SJSA1 (cell line): ENCODE data around the gene CGNL1. TPM values are rescaled to one million over a fixed set of nuclear protein-coding genes. Genes with fewer than 3 reads are reported as not detected.

Experiments
- DNase-seq, 2 experiments: peaks; one replicate each; pipeline ENCODE4 v3.0.0-alpha.2; 2015 to 2020; ENCODE audit warnings: low spot score in 2 of 2, low read depth in 1 of 2
- H3K27ac ChIP-seq: fragments of 250-450 bp; sonication (Bioruptor Pico); 2 replicates; pipeline ENCODE4 v1.5.1; 2020; ENCODE audit warnings: mild to moderate bottlenecking, moderate library complexity
- H3K27me3 ChIP-seq: fragments of 250-450 bp; sonication (Bioruptor Pico); replicated peaks from 2 replicates; pipeline ENCODE4 v1.5.1; 2020; ENCODE audit warnings: mild to moderate bottlenecking, moderate library complexity
- H3K36me3 ChIP-seq: fragments of 250-450 bp; sonication (Bioruptor Pico); 2 replicates; pipeline ENCODE4 v1.5.1; 2020; ENCODE audit warnings: mild to moderate bottlenecking
- H3K4me1 ChIP-seq: fragments of 250-450 bp; sonication (Bioruptor Pico); replicated peaks from 2 replicates; pipeline ENCODE4 v1.6.1; 2021; ENCODE audit warnings: mild to moderate bottlenecking
- H3K4me3 ChIP-seq: fragments of 250-450 bp; sonication (Bioruptor Pico); 2 replicates; pipeline ENCODE4 v1.5.1; 2020; ENCODE audit warnings: mild to moderate bottlenecking
- H3K9me3 ChIP-seq: fragments of 250-450 bp; sonication (Bioruptor Pico); replicated peaks from 2 replicates; pipeline ENCODE4 v1.5.1; 2020; ENCODE audit warnings: mild to moderate bottlenecking
- total RNA-seq: library from RNA; depleted of rRNA; stranded (reverse); fragments of >200 nt; shearing (Covaris generic); gene quantifications from 2 replicates; pipeline ENCODE4 v1.2.3, GENCODE V29; 2014

The CGNL1 gene
- total RNA-seq, 1 experiment from 2014 or later: 3.8 TPM

GRCh38 chr15:57403566-57404325 lies 27.4 kb downstream of the CGNL1 start:
- no peak for DNase-seq
- Histone ChIP-seq H3K27ac (no peak overlapping the region), H3K27me3 (no peaks in the 10 kb centered on the region)

DNA sequence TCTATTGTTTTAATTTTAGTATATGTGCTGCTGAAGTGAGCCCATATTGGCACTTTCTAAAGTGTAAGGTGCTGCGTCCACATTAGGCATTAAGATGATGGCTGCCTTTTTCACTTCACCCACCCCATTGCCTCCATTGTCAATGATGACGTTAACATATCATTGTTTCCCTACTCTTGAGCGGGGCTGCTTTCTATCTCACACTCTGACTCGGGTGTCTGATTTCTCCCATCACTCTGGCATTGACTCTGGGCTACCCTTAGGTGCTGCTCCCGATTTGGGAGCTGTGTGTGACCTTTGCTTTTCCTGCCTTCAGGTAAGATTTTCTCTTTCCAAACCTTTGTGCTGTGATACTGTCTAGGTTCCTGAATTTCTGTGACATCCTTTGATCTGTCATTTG lies 28.8 kb downstream of the CGNL1 start:
- DNase-seq: no peak
- H3K4me1 ChIP-seq: peaks cover 12% of the 10 kb centered on the region

More at GRCh38 chr15:57403566-57404325, 27.4 kb downstream of the CGNL1 start:
- Histone ChIP-seq H3K36me3 (no peaks in the 10 kb centered on the region), H3K4me1 (peaks cover 12% of the 10 kb centered on the region), H3K4me3 (no peak overlapping the region), H3K9me3 (no peaks in the 10 kb centered on the region)

DNA sequence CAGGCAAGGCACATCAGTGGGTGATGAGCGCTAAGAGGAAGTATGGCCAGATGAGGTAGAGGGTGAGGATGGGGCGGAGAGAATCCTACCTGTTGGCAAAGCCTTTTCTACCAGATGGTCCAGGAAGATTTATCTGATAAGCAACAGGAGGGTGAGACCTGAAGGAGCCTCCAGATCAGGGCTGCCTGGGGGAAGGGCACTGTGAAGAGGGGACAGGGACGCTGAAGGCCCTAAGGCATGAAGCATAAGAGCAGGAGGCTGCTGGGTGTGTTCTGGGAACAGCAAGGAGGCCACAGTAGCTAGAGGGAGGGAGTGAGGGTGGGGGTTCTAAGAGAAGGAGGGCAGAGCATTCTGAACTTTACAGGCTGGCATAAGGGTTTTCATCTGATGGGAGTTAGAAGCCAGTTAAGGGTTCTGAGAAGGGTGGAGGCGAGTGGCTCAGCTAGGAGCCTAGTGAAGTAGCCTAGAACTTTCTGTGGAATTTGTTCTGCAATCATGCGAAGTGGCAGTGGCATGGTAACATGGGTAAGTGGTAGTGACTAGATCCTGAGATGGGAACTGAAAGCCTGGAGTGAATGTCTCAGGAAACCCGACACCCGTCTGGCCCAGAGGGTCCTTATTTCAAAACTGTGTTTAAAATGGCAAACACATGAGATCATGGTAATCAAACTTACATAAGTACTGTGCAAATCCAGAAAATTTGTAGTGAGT lies 29.9 kb downstream of the CGNL1 start:
- Histone ChIP-seq H3K9me3 (no peaks in the 10 kb centered on the region), H3K36me3 (no peaks in the 10 kb centered on the region), H3K27me3 (no peaks in the 10 kb centered on the region), H3K4me3 (no peak overlapping the region), H3K4me1 (peaks cover 12% of the 10 kb centered on the region), H3K27ac (no peak overlapping the region)
- no peak for DNase-seq

More for the DNA sequence above, 28.8 kb downstream of the CGNL1 start:
- Histone ChIP-seq H3K27me3 (no peaks in the 10 kb centered on the region), H3K27ac (no peak overlapping the region), H3K9me3 (no peaks in the 10 kb centered on the region), H3K36me3 (no peaks in the 10 kb centered on the region), H3K4me3 (no peak overlapping the region)

DNA sequence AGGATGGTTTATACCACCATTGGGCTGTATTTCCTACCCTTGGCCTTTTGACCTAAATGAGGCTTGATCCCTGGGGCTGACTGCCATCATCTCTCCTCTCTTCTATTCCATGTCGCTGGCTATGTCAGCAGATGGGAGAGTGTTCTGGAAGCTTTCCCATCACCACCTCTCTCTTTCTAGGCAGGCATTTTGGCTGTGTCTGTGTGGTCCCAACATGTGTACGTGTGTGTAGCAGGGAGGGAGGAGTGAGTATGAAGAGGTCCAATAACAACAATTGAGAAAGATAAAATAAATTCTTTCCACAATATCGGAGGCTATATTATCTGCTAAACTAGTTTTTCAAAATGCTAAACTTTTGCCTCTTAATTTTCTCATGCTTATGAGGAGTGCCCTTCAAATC lies 34.1 kb downstream of the CGNL1 start:
- Histone ChIP-seq H3K9me3 (no peaks in the 10 kb centered on the region), H3K4me3 (no peak overlapping the region), H3K27me3 (no peaks in the 10 kb centered on the region), H3K36me3 (no peaks in the 10 kb centered on the region), H3K27ac (no peak overlapping the region), H3K4me1 (peaks cover 13% of the 10 kb centered on the region)
- no peak for DNase-seq

- H3K36me3 ChIP-seq: no peaks in the 10 kb centered on the region
- H3K27me3 ChIP-seq: no peaks in the 10 kb centered on the region
- H3K4me3 ChIP-seq: no peak overlapping the region
- peak in 1 of 2 experiments; percentile 45 for DNase-seq
- no peak overlapping the region for H3K27ac ChIP-seq
- no peaks in the 10 kb centered on the region for H3K9me3 ChIP-seq
- H3K4me1 ChIP-seq: peaks cover 13% of the 10 kb centered on the region
Observed at GRCh38 chr15:57411945-57412768, 35.9 kb downstream of the CGNL1 start.

DNA sequence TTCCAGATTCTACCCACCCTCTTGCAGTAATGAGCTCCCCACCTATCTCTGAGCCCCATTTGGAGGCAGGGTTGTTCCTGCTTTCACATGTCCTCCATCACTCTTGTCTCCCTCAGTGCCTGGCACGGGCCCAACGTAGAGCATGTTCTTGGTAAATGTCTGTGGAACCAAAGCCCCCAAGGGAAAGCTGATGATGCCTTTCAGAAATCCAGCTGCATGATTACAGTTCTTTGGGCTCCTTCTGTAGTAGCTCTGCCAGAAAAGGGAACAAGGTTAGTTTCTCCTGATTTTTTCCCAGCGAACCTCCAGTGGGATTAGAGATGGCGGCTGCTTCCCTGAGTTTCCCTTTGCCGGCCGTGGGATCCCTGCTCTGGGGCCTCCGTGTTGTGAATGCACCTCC lies 39.3 kb downstream of the CGNL1 start:
- DNase-seq: no peak
- Histone ChIP-seq H3K4me1 (peaks cover 13% of the 10 kb centered on the region), H3K27me3 (no peaks in the 10 kb centered on the region), H3K4me3 (no peak overlapping the region), H3K9me3 (no peaks in the 10 kb centered on the region), H3K36me3 (no peaks in the 10 kb centered on the region), H3K27ac (no peak overlapping the region)

DNA sequence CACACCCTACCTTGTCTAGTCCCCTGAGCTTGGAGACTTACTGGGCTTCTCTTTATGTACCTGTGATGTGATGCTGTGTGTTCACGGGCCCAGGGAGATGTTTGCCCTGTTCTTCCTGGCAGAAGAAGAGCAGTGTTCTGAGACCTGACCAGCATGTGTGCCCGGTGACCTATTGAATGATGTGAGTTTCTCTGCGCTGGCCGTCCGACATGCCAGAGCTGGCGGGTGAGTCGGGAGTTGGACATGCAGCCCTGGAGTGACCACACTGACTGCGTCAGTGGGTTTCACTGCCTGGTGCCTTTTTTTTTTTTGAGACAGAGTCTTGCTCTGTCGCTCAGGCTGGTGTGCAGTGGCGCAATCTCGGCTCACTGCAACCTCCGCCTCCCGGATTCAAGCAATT lies 42.3 kb downstream of the CGNL1 start:
- no peak for DNase-seq

DNA sequence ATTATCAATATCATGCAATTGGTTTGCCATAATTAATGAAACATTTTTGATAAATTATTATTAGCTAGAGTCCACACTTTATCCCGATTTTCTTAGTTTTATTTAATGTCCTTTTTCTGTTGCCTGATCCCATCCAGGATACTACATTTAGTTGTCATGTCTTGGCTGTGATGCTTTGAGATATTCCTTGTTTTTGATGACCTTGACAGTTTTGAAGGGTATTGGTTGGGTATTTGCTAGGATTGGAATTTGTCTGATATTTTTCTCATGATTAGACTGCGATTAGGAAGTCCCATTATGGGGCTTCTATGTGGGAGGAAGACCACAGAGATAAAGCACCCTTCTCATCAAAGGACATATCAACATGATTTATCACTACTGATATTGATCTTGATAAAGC lies 43.0 kb downstream of the CGNL1 start:
- DNase-seq: no peak
- Histone ChIP-seq H3K9me3 (no peaks in the 10 kb centered on the region), H3K4me1 (no peaks in the 10 kb centered on the region), H3K4me3 (no peak overlapping the region), H3K27ac (no peak overlapping the region), H3K27me3 (no peaks in the 10 kb centered on the region), H3K36me3 (no peaks in the 10 kb centered on the region)

More for the DNA sequence above, 42.3 kb downstream of the CGNL1 start:
- Histone ChIP-seq H3K4me3 (no peak overlapping the region), H3K27ac (no peak overlapping the region), H3K36me3 (no peaks in the 10 kb centered on the region), H3K9me3 (no peaks in the 10 kb centered on the region), H3K27me3 (no peaks in the 10 kb centered on the region), H3K4me1 (no peaks in the 10 kb centered on the region)

GRCh38 chr15:57421110-57421509 lies 44.8 kb downstream of the CGNL1 start:
- Histone ChIP-seq H3K27me3 (no peaks in the 10 kb centered on the region), H3K36me3 (no peaks in the 10 kb centered on the region), H3K9me3 (no peaks in the 10 kb centered on the region), H3K4me3 (no peak overlapping the region), H3K27ac (no peak overlapping the region), H3K4me1 (no peaks in the 10 kb centered on the region)
- DNase-seq: no peak

- Histone ChIP-seq H3K4me3 (no peak overlapping the region), H3K4me1 (no peaks in the 10 kb centered on the region), H3K36me3 (no peaks in the 10 kb centered on the region), H3K27me3 (no peaks in the 10 kb centered on the region), H3K27ac (no peak overlapping the region), H3K9me3 (no peaks in the 10 kb centered on the region)
- DNase-seq: no peak
Observed at GRCh38 chr15:57421551-57421950, 45.2 kb downstream of the CGNL1 start.

GRCh38 chr15:57422113-57422754 lies 45.9 kb downstream of the CGNL1 start:
- no peak for DNase-seq

DNA sequence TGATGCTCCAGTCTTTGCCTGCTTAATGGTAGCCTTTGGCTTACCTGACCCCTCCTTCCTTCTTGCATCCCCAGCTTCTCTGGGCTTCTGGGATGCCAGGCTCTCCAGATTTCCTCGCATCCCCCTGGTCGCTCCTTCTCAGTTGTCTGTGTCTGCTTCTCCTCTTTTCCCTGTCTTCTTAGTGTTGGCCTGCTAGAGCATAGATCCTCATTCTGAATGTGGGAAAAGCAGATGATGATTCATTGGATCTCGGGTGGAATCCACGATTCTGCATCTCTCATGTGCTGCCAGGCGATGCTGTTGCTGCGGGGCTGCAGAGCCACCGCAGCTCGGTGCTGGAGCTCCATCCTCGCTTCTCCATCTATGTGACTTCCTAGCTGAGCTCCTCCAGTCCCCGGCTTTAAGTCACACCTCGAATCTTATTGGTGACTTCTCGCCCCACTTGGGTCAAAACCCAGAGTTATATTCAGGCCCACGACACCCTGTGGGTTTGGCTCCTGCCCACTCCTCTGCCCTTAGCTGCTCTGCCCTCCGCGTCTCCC lies 47.4 kb downstream of the CGNL1 start:
- DNase-seq: no peak
- no peak overlapping the region for H3K4me3 ChIP-seq
- no peak overlapping the region for H3K27ac ChIP-seq
- H3K36me3 ChIP-seq: no peaks in the 10 kb centered on the region
- peaks cover 20% of the 10 kb centered on the region for H3K4me1 ChIP-seq
- no peaks in the 10 kb centered on the region for H3K9me3 ChIP-seq
- H3K27me3 ChIP-seq: no peaks in the 10 kb centered on the region

More at GRCh38 chr15:57422113-57422754, 45.9 kb downstream of the CGNL1 start:
- Histone ChIP-seq H3K36me3 (no peaks in the 10 kb centered on the region), H3K27ac (no peak overlapping the region), H3K9me3 (no peaks in the 10 kb centered on the region), H3K4me3 (no peak overlapping the region), H3K4me1 (peaks cover 6% of the 10 kb centered on the region), H3K27me3 (no peaks in the 10 kb centered on the region)
